MM.1S (cell line): ENCODE measurements around the gene CSH1.
"Not testable (repeated sequence)": the region's sequence is repeated elsewhere in the genome, so short reads cannot be mapped to it uniquely, and the experiment has no call there.

Source experiments
- EZH2 ChIP-seq: fragments of 300-600 bp; sonication (generic); optimal IDR thresholded peaks from 2 replicates; pipeline ENCODE3; 2017; ENCODE audit warnings: low read depth, mild to moderate bottlenecking, antibody characterized with exemption, low read length, mixed read lengths
- EZH2phosphoT487 ChIP-seq: fragments of 300-600 bp; sonication (generic); IDR thresholded peaks from 2 replicates; pipeline ENCODE4 v1.6.1; 2018; ENCODE audit warnings: antibody characterized with exemption, low read length
- TF ChIP-seq, protein P1 (sequence below): fragments of 300-600 bp; sonication (generic); IDR thresholded peaks from 2 replicates; pipeline ENCODE4 v1.5.1; 2016; ENCODE audit warnings: antibody characterized with exemption, low read length, mixed read lengths

DNA sequence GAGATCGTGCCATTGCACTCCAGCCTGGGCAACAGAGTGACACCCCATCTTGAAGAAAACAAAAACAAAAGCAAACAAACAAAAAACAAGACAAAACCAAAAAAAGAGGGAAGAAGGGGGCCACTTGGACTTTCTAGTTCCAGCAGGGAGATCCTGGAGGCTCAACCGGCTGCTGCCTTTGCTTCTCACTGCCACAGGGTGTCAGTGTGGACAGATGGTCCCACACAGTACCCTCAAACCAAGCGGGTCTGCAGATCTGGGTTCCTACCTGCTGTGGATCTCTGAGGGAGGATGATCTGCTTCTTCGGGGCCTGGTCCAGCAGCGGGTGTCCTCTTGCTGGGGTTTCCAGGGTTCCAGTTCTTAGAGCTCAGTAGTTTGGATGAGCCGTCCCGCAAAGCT is 29.7 kb downstream of the CSH1 start:
- TF ChIP-seq, protein P1, sequence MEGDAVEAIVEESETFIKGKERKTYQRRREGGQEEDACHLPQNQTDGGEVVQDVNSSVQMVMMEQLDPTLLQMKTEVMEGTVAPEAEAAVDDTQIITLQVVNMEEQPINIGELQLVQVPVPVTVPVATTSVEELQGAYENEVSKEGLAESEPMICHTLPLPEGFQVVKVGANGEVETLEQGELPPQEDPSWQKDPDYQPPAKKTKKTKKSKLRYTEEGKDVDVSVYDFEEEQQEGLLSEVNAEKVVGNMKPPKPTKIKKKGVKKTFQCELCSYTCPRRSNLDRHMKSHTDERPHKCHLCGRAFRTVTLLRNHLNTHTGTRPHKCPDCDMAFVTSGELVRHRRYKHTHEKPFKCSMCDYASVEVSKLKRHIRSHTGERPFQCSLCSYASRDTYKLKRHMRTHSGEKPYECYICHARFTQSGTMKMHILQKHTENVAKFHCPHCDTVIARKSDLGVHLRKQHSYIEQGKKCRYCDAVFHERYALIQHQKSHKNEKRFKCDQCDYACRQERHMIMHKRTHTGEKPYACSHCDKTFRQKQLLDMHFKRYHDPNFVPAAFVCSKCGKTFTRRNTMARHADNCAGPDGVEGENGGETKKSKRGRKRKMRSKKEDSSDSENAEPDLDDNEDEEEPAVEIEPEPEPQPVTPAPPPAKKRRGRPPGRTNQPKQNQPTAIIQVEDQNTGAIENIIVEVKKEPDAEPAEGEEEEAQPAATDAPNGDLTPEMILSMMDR, result not testable (repeated sequence)
- not testable (repeated sequence) for TF ChIP-seq EZH2, EZH2phosphoT487
